Hepatocyte (in vitro differentiated cells): ENCODE data around the gene MAPK14.

ENCODE experiments used
- CTCF ChIP-seq: fragments of 200-600 bp; sonication (generic); IDR thresholded peaks from 2 replicates; pipeline ENCODE4 v1.5.1; 2016; ENCODE audit warnings: antibody characterized with exemption, mild to moderate bottlenecking; ENCODE audit not compliant: poor library complexity
- EZH2 ChIP-seq: fragments of 200-600 bp; sonication (generic); IDR thresholded peaks from 2 replicates; pipeline ENCODE4 v1.6.1; 2016; ENCODE audit warnings: antibody characterized with exemption, mild to moderate bottlenecking, borderline replicate concordance

GRCh38 chr6:35984701-35985100 is 42.9 kb upstream of the MAPK14 start:
- TF ChIP-seq CTCF (no peak), EZH2 (no peak)
